ENCODE measurements around the gene ISG20L2.

DNA sequence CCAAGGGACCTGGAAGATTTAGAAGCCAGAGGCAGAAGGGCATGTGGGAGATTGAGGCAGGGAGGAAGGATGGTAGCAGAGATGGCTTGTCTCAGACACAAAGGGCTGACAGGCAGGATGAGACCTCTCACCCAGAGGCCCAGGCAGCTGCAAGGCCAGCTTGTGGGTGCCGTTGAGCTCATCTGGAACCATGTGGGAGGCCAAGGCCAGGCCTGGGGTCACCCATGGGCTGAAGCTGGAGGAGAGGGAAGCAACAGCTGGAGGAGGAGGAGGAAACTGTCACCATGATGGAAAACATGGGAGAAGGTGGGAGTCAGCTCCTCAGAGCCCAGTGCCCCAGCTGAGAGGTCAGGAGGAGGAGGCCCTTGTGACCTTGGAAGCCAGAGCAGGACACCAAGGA is 29.6 kb downstream of the ISG20L2 start:
- TF ChIP-seq TAF1 (IDR thresholded peaks at IDR 0.05; ENCODE audit: low read depth): no peak
- no peak for TF ChIP-seq FOXM1 (IDR thresholded peaks at IDR 0.05; ENCODE audit: borderline replicate concordance, low read depth)

All from Ishikawa (cell line).